IPS DF 19.7 (cell line): ENCODE data around the gene DGCR2.
"Not testable (repeated sequence)": the region's sequence is repeated elsewhere in the genome, so short reads cannot be mapped to it uniquely, and the experiment has no call there.

Source experiments
- DNase-seq: peaks from one replicate; pipeline ENCODE4 v3.0.0-alpha.2; 2013; ENCODE audit warnings: low read depth, low spot score

Gene DGCR2

GRCh38 chr22:19109198-19110063, 12.8 kb downstream of the DGCR2 start:
- DNase-seq, result no peak

GRCh38 chr22:19108807-19109197, 13.4 kb downstream of the DGCR2 start:
- no peak for DNase-seq

- no peak for DNase-seq
Observed at GRCh38 chr22:19107730-19108074, 14.5 kb downstream of the DGCR2 start.

GRCh38 chr22:19106886-19107729, 15.1 kb downstream of the DGCR2 start:
- DNase-seq, result no peak

- DNase-seq, result no peak
Observed at GRCh38 chr22:19105867-19106802, 16.1 kb downstream of the DGCR2 start.

GRCh38 chr22:19105456-19105855, 16.8 kb downstream of the DGCR2 start:
- no peak for DNase-seq

GRCh38 chr22:19103880-19104821, 18.1 kb downstream of the DGCR2 start:
- no peak for DNase-seq

GRCh38 chr22:19098157-19098556, 24.1 kb downstream of the DGCR2 start:
- no peak for DNase-seq

GRCh38 chr22:19097518-19097917, 24.7 kb downstream of the DGCR2 start:
- no peak for DNase-seq

- no peak for DNase-seq
Observed at GRCh38 chr22:19096555-19096954, 25.7 kb downstream of the DGCR2 start.

- no peak for DNase-seq
Observed at GRCh38 chr22:19094393-19094997, 27.7 kb downstream of the DGCR2 start.

- no peak for DNase-seq
Observed at GRCh38 chr22:19092725-19093124, 29.5 kb downstream of the DGCR2 start.

GRCh38 chr22:19090586-19091127, 31.6 kb downstream of the DGCR2 start:
- no peak for DNase-seq

GRCh38 chr22:19090183-19090582, 32.0 kb downstream of the DGCR2 start:
- DNase-seq, result no peak

- DNase-seq, result no peak
Observed at GRCh38 chr22:19088866-19089595, 33.2 kb downstream of the DGCR2 start.

GRCh38 chr22:19086896-19087295, 35.3 kb downstream of the DGCR2 start:
- no peak for DNase-seq

GRCh38 chr22:19086417-19086816, 35.8 kb downstream of the DGCR2 start:
- no peak for DNase-seq

GRCh38 chr22:19085233-19085718, 36.9 kb downstream of the DGCR2 start:
- no peak for DNase-seq

- DNase-seq, result not testable (repeated sequence)
Observed at GRCh38 chr22:19084586-19084985, 37.6 kb downstream of the DGCR2 start.
